Neutrophil (primary cell): Measurements from ENCODE around the gene NAGLU.
"Not testable (repeated sequence)": the region's sequence is repeated elsewhere in the genome, so short reads cannot be mapped to it uniquely, and the experiment has no call there.

Source experiments
- H3K27ac ChIP-seq: fragments of 200-600 bp; sonication (generic); 2 replicates; pipeline ENCODE4 v1.5.1; 2016; ENCODE audit warnings: mild to moderate bottlenecking, moderate library complexity
- H3K27me3 ChIP-seq: fragments of 200-600 bp; sonication (generic); 2 replicates; pipeline ENCODE4 v1.6.0; 2016; ENCODE audit warnings: mild to moderate bottlenecking
- H3K36me3 ChIP-seq: fragments of 200-600 bp; sonication (generic); 2 replicates; pipeline ENCODE4 v1.5.1; 2017
- H3K4me1 ChIP-seq, 2 experiments: fragments of 200-600 bp in 1 of 2; sonication (generic) in 1 of 2; 1 replicate in 1 of 2; 2 replicates in 1 of 2; pipeline versions ENCODE4 v1.5.1 to v1.6.1; 2013 to 2016; ENCODE audit warnings: low read depth in 1 of 2, low read length in 1 of 2, mild to moderate bottlenecking in 1 of 2, moderate library complexity in 1 of 2; ENCODE audit not compliant: control insufficient read depth in 1 of 2, insufficient read depth in 1 of 2
- H3K4me3 ChIP-seq, 2 experiments: fragments of 200-600 bp in 1 of 2; sonication (generic) in 1 of 2; 1 replicate in 1 of 2; 2 replicates in 1 of 2; pipeline ENCODE4 v1.5.1; 2013 to 2016; ENCODE audit warnings: low read depth in 1 of 2, low read length in 1 of 2, mild to moderate bottlenecking in 1 of 2, moderate library complexity in 1 of 2
- H3K9me3 ChIP-seq: fragments of 200-600 bp; sonication (generic); 2 replicates; pipeline ENCODE4 v1.5.1; 2016
- TF ChIP-seq, protein P1 (sequence below): fragments of 200-600 bp; sonication (generic); IDR thresholded peaks from 2 replicates; pipeline ENCODE4 v1.5.1; 2016; ENCODE audit warnings: antibody characterized with exemption

The NAGLU gene

DNA sequence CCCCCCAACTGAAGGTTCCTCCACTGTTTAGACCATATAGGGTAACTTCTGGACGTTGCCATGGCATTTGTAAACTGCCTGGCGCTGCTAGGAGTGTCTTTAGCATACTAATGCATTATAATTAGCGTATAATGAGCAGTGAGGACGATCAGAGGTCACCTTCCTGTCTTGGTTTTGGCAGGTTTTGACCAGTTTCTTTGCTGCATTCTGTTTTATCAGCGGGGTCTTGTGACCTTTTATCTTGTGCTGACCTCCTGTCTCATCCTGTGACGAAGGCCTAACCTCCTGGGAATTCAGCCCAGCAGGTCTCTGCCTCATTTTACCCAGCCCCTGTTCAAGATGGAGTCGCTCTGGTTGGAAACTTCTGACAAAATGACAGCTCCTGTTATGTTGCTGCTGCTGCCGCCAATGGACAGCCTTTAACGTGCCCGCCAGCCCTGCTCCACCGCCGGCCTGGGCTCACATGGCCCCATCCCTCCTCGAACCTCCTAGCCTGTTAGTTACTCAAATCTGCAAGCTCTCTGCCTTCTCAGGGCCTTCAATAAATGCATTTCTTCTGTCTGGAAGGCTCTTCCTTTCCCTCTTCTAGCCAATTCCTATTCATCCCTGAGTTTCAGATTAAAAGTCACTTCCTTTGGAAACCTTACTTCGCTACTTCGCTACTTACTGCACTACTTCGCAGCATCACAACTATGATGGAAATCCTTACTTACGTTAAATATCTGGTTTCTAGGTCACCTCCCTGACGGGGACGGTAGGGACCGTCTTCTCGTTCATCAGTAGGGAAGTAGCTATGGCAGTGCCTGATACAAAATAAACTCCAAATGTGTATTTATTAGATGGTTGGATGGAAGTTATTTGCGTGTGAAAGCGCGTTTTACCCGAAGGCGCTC, 640 bp upstream of the NAGLU start:
- Histone ChIP-seq H3K4me3 (peak overlapping the region; percentile 79 to 84), H3K27ac (peak overlapping the region; percentile 80), H3K9me3 (no peaks in the 10 kb centered on the region), H3K4me1 (peaks cover 26 to 28% of the 10 kb centered on the region in 2 experiments), H3K27me3 (no peaks in the 10 kb centered on the region), H3K36me3 (peaks cover 10% of the 10 kb centered on the region)
- TF ChIP-seq, protein P1, sequence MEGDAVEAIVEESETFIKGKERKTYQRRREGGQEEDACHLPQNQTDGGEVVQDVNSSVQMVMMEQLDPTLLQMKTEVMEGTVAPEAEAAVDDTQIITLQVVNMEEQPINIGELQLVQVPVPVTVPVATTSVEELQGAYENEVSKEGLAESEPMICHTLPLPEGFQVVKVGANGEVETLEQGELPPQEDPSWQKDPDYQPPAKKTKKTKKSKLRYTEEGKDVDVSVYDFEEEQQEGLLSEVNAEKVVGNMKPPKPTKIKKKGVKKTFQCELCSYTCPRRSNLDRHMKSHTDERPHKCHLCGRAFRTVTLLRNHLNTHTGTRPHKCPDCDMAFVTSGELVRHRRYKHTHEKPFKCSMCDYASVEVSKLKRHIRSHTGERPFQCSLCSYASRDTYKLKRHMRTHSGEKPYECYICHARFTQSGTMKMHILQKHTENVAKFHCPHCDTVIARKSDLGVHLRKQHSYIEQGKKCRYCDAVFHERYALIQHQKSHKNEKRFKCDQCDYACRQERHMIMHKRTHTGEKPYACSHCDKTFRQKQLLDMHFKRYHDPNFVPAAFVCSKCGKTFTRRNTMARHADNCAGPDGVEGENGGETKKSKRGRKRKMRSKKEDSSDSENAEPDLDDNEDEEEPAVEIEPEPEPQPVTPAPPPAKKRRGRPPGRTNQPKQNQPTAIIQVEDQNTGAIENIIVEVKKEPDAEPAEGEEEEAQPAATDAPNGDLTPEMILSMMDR, result no peak

DNA sequence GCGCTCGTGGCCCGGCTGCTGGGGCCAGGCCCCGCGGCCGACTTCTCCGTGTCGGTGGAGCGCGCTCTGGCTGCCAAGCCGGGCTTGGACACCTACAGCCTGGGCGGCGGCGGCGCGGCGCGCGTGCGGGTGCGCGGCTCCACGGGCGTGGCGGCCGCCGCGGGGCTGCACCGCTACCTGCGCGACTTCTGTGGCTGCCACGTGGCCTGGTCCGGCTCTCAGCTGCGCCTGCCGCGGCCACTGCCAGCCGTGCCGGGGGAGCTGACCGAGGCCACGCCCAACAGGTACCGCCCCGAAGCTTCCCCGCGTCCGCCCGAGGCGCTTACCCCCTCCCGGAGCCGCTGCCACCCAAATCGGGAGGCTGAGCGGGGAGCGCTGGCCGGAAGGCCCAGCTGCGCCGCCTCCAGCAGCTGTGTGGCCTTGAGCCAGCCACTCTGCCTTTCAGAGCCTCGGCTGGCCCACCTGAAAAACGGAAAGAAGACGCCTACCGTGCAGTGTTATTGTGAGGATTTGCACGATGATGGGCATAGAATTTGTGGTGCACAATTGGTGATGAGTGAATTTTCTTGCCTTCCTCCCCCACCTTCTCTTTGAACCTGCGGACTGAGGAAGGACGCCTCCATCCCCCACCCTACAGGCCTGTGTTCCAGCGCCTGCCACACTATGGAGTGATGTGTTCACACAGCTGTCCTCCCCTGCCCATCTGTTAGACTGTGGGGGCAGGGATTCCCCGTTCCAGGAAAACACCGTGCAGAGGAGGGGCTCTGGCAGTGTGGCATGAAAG, 523 bp downstream of the NAGLU start:
- no peaks in the 10 kb centered on the region for H3K27me3 ChIP-seq
- no peaks in the 10 kb centered on the region for H3K9me3 ChIP-seq
- H3K4me3 ChIP-seq, result peak overlapping the region; percentile 79 to 84
- H3K27ac ChIP-seq, result peak overlapping the region; percentile 80
- H3K4me1 ChIP-seq, result peaks cover 20 to 22% of the 10 kb centered on the region in 2 experiments
- peaks cover 18% of the 10 kb centered on the region for H3K36me3 ChIP-seq
- TF ChIP-seq, protein P1, result no peak

DNA sequence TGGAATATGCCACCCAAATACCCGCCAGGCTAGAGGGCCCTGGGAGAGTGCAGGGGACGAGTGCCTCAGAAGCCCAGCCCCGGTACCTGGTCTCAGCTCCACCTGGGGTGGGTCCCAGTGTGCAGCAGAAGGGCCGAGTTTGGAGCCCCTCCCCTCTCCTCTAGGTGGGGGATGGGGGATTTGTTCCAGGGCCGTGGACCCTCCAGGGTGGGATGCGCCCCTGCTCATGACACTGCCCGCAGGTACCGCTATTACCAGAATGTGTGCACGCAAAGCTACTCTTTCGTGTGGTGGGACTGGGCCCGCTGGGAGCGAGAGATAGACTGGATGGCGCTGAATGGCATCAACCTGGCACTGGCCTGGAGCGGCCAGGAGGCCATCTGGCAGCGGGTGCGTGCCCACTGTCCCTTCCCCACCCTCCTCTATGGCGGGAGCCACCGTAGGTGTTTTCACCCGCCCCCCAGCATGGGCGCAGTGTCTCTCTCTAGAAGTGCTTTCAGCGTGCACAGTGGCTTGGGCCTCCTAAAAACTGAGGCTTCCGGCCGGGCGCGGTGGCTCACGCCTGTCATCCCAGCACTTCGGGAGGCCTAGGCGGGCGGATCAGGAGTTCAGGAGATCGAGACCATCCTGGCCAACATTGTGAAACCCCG, 1.2 kb downstream of the NAGLU start:
- peak overlapping the region; percentile 79 to 83 for H3K4me3 ChIP-seq
- peaks cover 24% of the 10 kb centered on the region for H3K36me3 ChIP-seq
- H3K9me3 ChIP-seq, result no peaks in the 10 kb centered on the region
- H3K27me3 ChIP-seq, result no peaks in the 10 kb centered on the region
- peaks cover 17 to 18% of the 10 kb centered on the region in 2 experiments for H3K4me1 ChIP-seq
- H3K27ac ChIP-seq, result peak overlapping the region; percentile 80
- TF ChIP-seq, protein P1, result no peak

DNA sequence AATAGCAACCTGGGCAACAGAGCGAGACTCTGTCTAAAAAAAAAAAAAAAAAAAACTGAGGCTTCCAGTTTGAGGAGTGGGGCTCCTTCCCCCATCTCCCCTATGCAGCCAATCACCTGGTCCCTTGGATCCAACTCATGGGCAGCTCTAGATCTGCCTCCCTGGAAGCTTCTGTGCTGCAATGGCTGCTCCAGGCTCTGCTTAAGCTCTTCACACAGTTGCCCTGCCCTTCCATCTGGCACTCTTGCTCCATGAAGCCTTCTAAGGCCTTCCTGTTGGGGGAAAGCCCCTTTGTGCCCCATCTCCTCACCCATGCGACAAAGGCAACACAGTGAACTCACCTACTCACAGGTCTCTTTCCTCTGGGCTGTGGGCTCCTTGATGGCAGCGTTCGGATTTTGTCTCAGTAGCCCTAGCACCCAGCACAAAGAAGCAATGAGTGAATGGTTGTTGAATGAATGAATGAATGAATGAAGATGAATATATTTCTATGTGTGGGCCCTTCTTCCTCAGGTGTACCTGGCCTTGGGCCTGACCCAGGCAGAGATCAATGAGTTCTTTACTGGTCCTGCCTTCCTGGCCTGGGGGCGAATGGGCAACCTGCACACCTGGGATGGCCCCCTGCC, 1.9 kb downstream of the NAGLU start:
- TF ChIP-seq, protein P1, result no peak
- Histone ChIP-seq H3K27ac (no peak overlapping the region), H3K4me3 (no peak overlapping the region), H3K27me3 (no peaks in the 10 kb centered on the region), H3K36me3 (peaks cover 31% of the 10 kb centered on the region), H3K9me3 (no peaks in the 10 kb centered on the region), H3K4me1 (peaks cover 16 to 17% of the 10 kb centered on the region in 2 experiments)

DNA sequence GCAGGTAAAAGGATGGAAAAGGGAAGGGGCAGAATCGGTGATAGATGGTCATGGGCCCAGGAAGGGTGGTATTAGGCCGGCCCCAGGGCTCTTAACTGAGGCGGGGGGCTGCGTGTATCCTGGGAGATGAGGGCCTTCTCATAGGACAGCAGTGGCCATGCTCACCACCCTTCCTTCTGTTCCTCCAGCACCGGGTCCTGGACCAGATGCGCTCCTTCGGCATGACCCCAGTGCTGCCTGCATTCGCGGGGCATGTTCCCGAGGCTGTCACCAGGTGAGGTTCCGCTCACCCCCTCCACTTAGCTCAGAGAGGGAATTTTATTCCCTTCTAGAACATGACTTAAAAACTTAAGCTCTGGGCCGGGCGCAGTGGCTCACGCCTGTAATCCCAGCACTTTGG, 2.4 kb downstream of the NAGLU start:
- TF ChIP-seq, protein P1, result no peak
- H3K36me3 ChIP-seq, result peaks cover 36% of the 10 kb centered on the region

DNA sequence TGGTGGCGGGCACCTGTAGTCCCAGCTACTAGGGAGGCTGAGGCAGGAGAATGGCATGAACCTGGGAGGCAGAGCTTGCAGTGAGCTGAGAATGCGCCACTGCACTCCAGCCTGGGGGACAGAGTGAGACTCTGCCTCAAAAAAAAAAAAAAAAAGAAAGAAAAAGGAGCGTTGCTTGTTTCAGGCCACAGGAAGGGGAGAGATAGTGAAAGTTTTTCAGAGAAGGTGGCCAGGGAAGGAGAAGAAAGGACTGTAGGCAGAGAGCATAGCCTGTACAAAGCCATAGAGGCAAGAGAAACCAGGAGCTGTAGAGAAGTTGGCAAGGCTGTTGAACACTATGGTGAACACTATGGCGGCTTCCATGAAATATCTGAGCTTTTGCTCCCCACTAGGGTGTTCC, 4.5 kb downstream of the NAGLU start:
- H3K9me3 ChIP-seq, H3K27ac ChIP-seq, H3K27me3 ChIP-seq, H3K4me3 ChIP-seq: not testable (repeated sequence)
- H3K36me3 ChIP-seq, result peaks cover 50% of the 10 kb centered on the region
- H3K4me1 ChIP-seq, result peaks cover 12 to 13% of the 10 kb centered on the region in 2 experiments

More for the DNA sequence above, 2.4 kb downstream of the NAGLU start:
- H3K4me1 ChIP-seq, result peaks cover 16 to 17% of the 10 kb centered on the region in 2 experiments
- no peaks in the 10 kb centered on the region for H3K9me3 ChIP-seq
- no peak overlapping the region for H3K4me3 ChIP-seq
- H3K27ac ChIP-seq, result no peak overlapping the region
- H3K27me3 ChIP-seq, result no peaks in the 10 kb centered on the region
